NB4 (cell line): ENCODE data around the gene HMCN2.

Source experiments
- DNase-seq: peaks from one replicate; pipeline ENCODE4 v3.0.0; 2010; ENCODE audit warnings: low read depth
- H3K4me3 ChIP-seq: one replicate; pipeline ENCODE4 v1.5.1; 2011; ENCODE audit warnings: mild to moderate bottlenecking, low read depth, low read length, moderate library complexity
- MAX ChIP-seq: IDR thresholded peaks from 2 replicates; pipeline ENCODE4 v1.6.1; 2011; ENCODE audit warnings: low read depth, low read length
- MYC ChIP-seq: IDR thresholded peaks from 2 replicates; pipeline ENCODE4 v1.6.1; 2011; ENCODE audit warnings: low read depth, low read length
- POLR2A ChIP-seq: IDR thresholded peaks from 2 replicates; pipeline ENCODE4 v1.6.1; 2011; ENCODE audit warnings: mild to moderate bottlenecking; ENCODE audit not compliant: insufficient read length; ENCODE audit errors: extremely low read depth
- TF ChIP-seq, protein P1 (sequence below): IDR thresholded peaks from one replicate; pipeline ENCODE4 v1.5.1; 2012; ENCODE audit warnings: low read depth, low read length

Gene HMCN2

DNA sequence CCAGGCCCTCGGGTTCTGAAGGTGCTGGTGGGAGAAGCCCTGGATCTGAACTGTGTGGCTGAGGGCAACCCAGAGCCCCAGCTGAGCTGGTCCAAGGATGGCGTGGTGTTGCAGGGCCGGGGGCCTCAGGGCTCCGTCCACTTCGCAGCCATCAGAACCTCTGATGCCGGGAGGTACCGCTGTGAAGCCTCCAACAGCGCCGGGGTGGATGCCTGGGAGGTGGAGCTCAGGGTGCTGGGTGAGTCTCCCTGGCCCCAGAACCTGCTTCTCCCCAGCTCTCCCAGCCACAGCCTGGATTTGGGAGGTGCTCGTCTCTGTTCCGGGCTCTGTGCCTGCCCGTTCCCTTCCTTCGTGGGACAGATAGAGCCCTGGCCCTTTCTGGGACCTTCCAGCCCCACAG, 75.6 kb downstream of the HMCN2 start:
- no peak for DNase-seq
- H3K4me3 ChIP-seq, result no peak overlapping the region
- no peak for TF ChIP-seq MYC
- TF ChIP-seq MAX, result no peak
- TF ChIP-seq, protein P1, sequence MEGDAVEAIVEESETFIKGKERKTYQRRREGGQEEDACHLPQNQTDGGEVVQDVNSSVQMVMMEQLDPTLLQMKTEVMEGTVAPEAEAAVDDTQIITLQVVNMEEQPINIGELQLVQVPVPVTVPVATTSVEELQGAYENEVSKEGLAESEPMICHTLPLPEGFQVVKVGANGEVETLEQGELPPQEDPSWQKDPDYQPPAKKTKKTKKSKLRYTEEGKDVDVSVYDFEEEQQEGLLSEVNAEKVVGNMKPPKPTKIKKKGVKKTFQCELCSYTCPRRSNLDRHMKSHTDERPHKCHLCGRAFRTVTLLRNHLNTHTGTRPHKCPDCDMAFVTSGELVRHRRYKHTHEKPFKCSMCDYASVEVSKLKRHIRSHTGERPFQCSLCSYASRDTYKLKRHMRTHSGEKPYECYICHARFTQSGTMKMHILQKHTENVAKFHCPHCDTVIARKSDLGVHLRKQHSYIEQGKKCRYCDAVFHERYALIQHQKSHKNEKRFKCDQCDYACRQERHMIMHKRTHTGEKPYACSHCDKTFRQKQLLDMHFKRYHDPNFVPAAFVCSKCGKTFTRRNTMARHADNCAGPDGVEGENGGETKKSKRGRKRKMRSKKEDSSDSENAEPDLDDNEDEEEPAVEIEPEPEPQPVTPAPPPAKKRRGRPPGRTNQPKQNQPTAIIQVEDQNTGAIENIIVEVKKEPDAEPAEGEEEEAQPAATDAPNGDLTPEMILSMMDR, result no peak
- no peak for TF ChIP-seq POLR2A

DNA sequence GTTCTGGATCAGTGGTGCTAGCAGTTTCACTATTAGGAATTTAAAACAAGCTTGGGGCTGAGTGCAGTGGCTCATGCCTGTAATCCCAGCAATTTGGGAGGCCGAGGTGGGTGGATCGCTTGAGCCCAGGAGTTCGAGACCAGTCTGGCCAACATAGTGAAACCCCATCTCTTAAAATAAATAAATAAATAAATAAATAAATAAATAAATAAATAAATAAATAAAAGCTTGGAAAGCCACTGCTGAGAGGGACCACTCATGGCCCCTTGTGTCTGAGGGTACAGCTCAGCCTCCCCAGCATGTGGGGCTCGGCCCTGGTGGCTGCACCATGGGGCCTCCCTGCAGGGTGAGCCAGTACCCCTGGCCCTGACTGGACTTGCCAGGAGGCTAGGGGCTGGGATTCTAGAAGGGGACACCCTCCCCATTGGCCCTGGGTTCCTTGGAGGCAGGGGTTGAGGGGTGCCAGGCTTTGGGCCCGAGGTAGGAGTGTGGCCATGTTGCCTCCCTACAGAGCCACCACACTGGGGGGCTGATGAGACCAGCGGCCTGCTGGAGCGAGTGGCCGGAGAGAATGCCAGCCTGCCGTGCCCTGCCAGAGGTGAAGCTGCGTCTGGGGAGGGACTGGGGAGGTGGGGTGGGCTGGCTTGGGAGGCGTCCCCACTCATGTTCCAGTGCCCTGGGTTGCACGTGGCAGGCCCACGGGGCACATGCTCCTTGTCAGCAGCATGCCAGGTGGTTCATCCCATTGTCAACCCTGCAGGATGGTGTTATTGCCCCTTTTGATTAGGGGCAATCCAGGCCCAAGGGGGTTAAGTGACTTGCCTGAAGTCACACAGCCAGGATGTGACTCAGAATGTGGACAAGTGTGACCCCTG, 76.5 kb downstream of the HMCN2 start:
- DNase-seq, result peak; percentile 16
- no peak overlapping the region for H3K4me3 ChIP-seq
- no peak for TF ChIP-seq MAX
- TF ChIP-seq POLR2A, result no peak
- TF ChIP-seq, protein P1, result no peak
- TF ChIP-seq MYC, result no peak

DNA sequence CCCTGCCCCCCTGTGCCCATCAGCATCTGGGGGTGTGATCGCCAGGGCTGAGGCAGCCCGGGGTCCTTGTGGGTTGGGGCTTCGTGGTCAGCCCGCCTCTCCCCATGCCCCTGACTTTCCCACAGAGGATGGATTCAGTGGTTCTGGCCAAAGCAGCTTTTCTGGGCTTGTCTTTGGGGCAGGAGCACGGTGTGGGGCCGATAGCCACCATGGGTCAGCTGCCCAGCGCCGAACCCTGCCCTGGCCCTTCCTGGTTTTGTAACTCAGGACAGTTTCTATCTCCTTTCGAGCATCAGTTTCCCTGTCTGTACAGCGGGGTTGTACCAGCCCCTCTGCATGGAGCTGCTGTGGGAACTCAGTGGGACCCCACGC, 77.1 kb downstream of the HMCN2 start:
- TF ChIP-seq MYC (no peak), POLR2A (no peak), MAX (no peak)
- TF ChIP-seq, protein P1, result no peak
- no peak overlapping the region for H3K4me3 ChIP-seq
- no peak for DNase-seq

- TF ChIP-seq, protein P1, result peak; percentile 65
- TF ChIP-seq POLR2A, result no peak
- no peak for DNase-seq
- no peak overlapping the region for H3K4me3 ChIP-seq
Measured at GRCh38 chr9:130343445-130343918, 77.9 kb downstream of the HMCN2 start.

DNA sequence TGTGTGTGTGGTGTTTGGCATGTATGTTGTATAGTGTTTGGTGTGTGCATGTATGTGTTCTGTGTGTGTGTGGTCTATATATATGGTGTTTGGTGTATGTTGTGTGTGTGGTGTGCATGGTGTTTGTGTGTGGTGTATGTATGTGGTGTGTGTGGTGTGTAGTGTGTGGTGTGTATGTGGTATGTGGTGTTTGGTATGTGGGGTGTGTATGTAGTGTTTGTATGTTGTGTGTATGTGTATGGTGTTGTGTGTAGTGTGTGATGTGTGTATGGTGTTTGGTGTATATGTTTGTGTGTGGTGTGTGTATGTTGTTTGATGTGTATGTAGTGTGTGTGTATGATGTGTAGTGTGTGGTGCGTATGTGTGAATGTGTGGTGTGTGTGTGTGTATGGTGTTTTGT, 78.8 kb downstream of the HMCN2 start:
- H3K4me3 ChIP-seq, result no peak overlapping the region
- DNase-seq, result no peak
- TF ChIP-seq, protein P1, result no peak
- TF ChIP-seq MYC (no peak), POLR2A (no peak), MAX (no peak)
